Measurements from ENCODE around the gene SECTM1. TPM values are rescaled to one million over a fixed set of nuclear protein-coding genes. Genes with fewer than 3 reads are reported as not detected.

Gene SECTM1
- polyA plus RNA-seq, 3 donors, result 3.8 to 24.1 (median 16.4) TPM

GRCh38 chr17:82296511-82297279 lies 36.9 kb downstream of the SECTM1 start:
- 29 to 68% (median 37%) methylated on average over 7 of the region's 7 CpGs for WGBS, 3 donors
- H3K27ac ChIP-seq (ENCODE audit: low read depth, low read length), result peak overlapping the region; percentile 97

GRCh38 chr17:82295472-82295814 lies 38.1 kb downstream of the SECTM1 start:
- no peak overlapping the region for H3K27ac ChIP-seq (ENCODE audit: low read depth, low read length)
- 26 to 74% (median 68%) methylated on average over 4 of the region's 4 CpGs for WGBS, 3 donors

GRCh38 chr17:82294064-82294773 lies 39.3 kb downstream of the SECTM1 start:
- WGBS, 3 donors, result 78 to 91% (median 87%) methylated on average over 15 of the region's 15 CpGs
- no peak overlapping the region for H3K27ac ChIP-seq (ENCODE audit: low read depth, low read length)

GRCh38 chr17:82292251-82293154 lies 41.1 kb downstream of the SECTM1 start:
- 3 to 4% (median 4%) methylated on average over 81 to 86 of the region's 86 CpGs for WGBS, 3 donors

GRCh38 chr17:82291582-82292250 lies 41.9 kb downstream of the SECTM1 start:
- H3K27ac ChIP-seq (ENCODE audit: low read depth, low read length), result no peak overlapping the region
- 79 to 83% (median 80%) methylated on average over 19 of the region's 19 CpGs for WGBS, 3 donors

More at GRCh38 chr17:82292251-82293154, 41.1 kb downstream of the SECTM1 start:
- H3K27ac ChIP-seq (ENCODE audit: low read depth, low read length), result peak overlapping the region; percentile 95

- WGBS, 3 donors, result 22 to 49% (median 43%) methylated on average over 19 of the region's 19 CpGs
- no peak overlapping the region for H3K27ac ChIP-seq (ENCODE audit: low read depth, low read length)
Observed at GRCh38 chr17:82287868-82288801, 45.4 kb downstream of the SECTM1 start.

- H3K27ac ChIP-seq (ENCODE audit: low read depth, low read length), result no peak overlapping the region
- 78 to 82% (median 81%) methylated on average over 9 of the region's 9 CpGs for WGBS, 3 donors
Observed at GRCh38 chr17:82287013-82287867, 46.3 kb downstream of the SECTM1 start.

GRCh38 chr17:82285141-82285540 lies 48.4 kb downstream of the SECTM1 start:
- H3K27ac ChIP-seq (ENCODE audit: low read depth, low read length), result no peak overlapping the region
- WGBS, 3 donors, result 67 to 71% (median 70%) methylated on average over 8 of the region's 8 CpGs

- no peak overlapping the region for H3K27ac ChIP-seq (ENCODE audit: low read depth, low read length)
- 35 to 62% (median 38%) methylated on average over 13 of the region's 13 CpGs for WGBS, 3 donors
Observed at GRCh38 chr17:82283208-82283749, 50.3 kb downstream of the SECTM1 start.

GRCh38 chr17:82282239-82283207 lies 51.0 kb downstream of the SECTM1 start:
- H3K27ac ChIP-seq (ENCODE audit: low read depth, low read length), result no peak overlapping the region
- WGBS, 3 donors, result 87 to 90% (median 89%) methylated on average over 24 to 25 of the region's 25 CpGs

GRCh38 chr17:82281502-82282238 lies 51.9 kb downstream of the SECTM1 start:
- H3K27ac ChIP-seq (ENCODE audit: low read depth, low read length), result no peak overlapping the region
- WGBS, 3 donors, result 59 to 77% (median 69%) methylated on average over 22 of the region's 22 CpGs

GRCh38 chr17:82281076-82281475 lies 52.5 kb downstream of the SECTM1 start:
- WGBS, 3 donors, result 70 to 77% (median 71%) methylated on average over 7 of the region's 7 CpGs
- no peak overlapping the region for H3K27ac ChIP-seq (ENCODE audit: low read depth, low read length)

- 92 to 98% (median 95%) methylated on average over 8 of the region's 8 CpGs for WGBS, 3 donors
- no peak overlapping the region for H3K27ac ChIP-seq (ENCODE audit: low read depth, low read length)
Observed at GRCh38 chr17:82280537-82280936, 53.0 kb downstream of the SECTM1 start.

- H3K27ac ChIP-seq (ENCODE audit: low read depth, low read length), result no peak overlapping the region
- WGBS, 3 donors, result 53 to 76% (median 73%) methylated on average over 16 of the region's 16 CpGs
Observed at GRCh38 chr17:82278786-82279391, 54.7 kb downstream of the SECTM1 start.
